Activated T-helper 9 cell treated with anti-CD3 and anti-CD28 coated beads, Interleukin-2, amount 50 U/mL, for 16 hours (primary cell): Measurements from ENCODE around the gene KAZALD1.
"Not testable (repeated sequence)": the region's sequence is repeated elsewhere in the genome, so short reads cannot be mapped to it uniquely, and the experiment has no call there.

Experiments used
- DNase-seq: peaks from one replicate; pipeline ENCODE4 v3.0.0-alpha.2; 2020; ENCODE audit warnings: low read depth

Gene KAZALD1

DNA sequence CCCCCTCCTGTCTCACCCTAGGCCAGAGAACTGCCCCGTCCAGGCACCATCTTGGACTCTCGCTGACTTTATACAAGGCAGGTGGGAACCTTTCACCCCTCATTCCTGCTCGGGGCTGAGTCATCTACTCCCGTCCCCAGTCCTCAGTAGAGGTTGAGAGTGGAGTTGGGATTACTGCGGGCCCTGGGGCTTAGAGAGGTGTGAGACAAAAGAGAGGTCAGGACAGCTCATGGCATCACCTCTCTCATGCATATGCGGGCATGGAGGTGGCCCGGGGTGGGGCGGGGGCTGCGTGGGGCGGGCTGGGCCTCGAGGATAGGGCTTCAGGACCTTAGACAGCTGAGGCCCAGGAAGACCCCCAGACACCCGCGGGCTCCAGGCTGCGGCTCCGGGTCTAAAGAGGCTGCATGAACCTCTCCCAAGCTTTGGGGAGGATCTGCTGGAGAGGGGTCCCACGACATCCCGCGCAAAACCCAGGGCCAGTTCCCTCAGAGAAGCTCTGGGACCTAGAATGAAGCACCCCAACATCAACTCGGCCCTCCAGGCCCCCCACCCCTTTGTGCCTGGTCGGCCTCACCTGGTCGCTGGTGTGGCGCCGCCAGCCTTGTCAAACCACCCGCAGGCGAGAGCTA is 31.2 kb upstream of the KAZALD1 start:
- DNase-seq, result no peak

DNA sequence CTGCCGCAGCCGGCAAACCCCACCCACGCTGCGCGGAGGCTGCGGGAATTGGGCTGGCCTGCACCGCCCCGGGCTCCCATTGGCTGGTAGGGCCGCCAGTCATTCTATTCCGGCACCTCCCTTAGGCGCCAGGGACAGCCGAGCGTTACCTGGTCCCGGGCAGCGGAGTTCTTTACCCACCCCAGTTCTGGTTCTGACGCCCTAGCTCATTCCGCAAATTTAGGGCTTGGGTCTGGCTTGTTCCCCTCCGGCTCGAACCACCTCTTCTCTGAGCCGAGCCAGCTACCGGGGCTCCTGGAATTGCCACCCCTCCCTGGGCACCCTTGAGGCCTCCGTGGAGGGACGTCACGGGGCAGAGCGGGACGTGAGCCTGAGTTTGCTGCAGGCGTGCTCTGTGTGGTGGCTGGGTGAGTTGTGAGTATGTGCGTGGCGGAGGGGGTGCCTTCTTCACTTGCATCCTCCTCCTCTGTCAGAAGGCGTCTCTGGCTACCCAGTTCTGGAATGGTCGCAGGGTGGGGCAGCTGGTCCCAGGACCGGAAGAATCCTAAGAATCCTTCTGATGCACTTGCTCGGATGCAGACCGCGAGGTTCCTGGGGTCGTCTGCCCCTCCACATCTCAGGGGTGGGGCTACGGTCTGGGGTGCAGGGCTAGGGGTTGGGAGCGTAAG is 30.5 kb upstream of the KAZALD1 start, which contains the start of the genes PDZD7 and SFXN3:
TSS of gene PDZD7 (minus strand) at position 2 of the 668 bp plus-strand sequence. CDS start 910 bp downstream, outside the sequence.
TSS of gene SFXN3 (plus strand) at position 107 of the 668 bp plus-strand sequence. CDS start 3,461 bp downstream, outside the sequence.
- peak; percentile 94 for DNase-seq

DNA sequence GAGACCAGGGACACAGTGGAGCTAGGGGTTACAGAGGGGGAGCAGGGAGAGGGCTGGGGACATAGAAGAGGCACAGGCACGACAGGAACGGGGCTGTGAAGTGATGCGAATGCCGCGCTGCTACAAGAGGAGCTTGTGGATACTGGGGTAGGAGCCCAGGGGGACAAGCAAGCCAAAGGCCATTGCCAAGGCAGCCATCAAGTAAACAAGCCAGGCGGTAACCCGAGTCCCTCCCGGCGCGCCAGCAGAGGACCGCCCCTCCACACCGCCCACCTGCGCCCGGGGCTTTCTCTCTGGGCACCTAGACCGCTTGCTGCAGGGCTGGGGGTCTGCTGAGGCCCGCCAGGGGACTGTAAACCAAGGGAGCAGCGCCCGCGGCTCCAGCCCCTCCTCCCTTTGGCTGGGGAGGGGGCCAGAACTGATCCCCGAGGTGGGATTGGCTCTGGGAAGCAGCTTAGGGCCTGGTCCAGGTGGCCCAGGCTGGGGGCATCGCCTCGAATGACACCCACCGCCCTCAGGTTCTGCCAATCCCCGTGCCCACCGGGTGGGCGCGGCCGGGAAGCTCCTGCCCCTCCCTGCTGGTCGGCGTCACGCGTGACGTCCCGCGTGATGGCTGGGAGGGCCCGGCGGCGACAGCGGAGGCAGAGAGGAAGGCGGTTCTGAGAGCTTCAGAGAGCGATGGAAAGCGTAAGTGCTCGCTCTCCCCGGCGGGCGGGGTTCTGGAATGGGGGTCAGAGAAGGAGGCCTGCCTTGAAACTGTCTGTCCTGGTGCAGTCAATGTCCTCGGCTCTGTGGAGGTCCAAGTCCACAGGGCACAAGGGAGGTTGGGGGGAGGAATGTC is 29.8 kb upstream of the KAZALD1 start:
- peak; percentile 68 for DNase-seq

DNA sequence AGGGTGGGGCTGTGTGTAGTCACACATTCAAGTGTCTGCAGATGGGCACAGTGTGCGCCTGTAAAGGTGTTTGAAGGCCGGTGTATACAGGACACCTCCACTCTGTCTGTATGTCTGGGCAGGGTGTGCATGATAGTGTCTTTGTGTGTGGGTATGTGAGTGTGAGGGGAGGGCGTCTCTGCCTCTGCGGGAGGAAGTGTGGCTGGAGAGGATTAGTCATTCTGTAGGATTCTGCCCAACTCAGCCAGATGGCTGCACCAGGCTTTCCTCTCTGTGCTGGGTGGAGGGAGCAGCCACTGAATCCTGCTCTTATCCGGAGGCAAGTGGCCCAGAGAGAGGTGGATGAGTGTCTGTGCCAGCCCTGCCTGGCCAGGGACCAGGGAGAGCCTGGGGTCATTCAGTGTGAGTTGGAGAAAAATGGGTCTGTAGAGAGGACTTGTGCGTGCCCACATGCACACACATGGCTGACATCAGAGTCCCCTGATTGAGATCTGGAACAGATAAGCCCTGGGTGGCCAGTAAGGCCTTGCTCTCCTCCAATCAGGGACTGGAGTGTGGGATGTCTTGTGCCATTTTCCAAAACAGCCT is 29.1 kb upstream of the KAZALD1 start:
- peak; percentile 43 for DNase-seq

DNA sequence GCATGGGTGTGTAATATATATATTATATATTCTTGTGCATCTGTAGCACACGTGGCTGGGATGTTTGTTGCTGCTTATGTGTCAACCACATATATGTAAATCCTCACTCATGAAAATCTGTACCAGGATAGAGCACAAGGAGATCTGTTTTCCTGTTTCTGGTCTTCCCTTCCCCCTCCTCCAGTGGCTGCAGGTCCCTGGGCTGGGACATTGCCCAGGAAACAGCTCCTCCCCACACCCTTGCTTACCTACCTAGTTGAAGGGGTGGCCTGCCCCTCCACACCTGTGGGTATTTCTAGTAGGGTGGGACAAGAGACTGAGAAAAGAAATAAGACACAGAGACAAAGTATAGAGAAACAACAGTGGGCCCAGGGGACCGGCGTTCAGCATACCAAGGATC is 28.5 kb upstream of the KAZALD1 start:
- no peak for DNase-seq

DNA sequence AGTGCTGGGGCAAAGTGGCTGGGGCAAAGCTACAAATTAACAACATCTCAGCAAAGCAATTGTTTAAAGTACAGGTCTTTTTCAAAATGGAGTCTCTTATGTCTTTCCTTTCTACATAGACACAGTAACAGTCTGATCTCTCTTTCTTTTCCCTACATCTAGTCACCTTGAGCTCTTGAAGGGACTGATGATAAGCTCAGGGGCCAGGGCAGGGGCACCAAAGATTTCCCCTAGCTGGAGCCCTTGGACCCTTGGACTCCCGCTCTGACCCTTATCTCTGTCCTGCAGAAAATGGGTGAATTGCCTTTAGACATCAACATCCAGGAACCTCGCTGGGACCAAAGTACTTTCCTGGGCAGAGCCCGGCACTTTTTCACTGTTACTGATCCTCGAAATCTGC is 27.4 kb upstream of the KAZALD1 start:
- not testable (repeated sequence) for DNase-seq

DNA sequence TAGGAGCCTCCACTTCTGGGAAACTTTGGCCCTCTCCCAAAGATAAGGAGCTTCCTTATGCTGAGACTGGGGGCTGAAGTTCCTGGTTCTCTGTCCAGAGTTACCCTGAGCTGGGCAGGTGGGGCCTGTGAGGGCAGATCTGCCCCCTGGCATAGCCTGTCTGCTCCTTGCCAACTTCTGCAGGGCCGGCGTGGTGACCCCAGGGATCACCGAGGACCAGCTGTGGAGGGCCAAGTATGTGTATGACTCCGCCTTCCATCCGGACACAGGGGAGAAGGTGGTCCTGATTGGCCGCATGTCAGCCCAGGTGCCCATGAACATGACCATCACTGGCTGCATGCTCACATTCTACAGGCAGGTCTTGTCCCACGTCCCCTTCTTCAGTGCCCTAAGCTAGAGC is 26.5 kb upstream of the KAZALD1 start:
- no peak for DNase-seq

DNA sequence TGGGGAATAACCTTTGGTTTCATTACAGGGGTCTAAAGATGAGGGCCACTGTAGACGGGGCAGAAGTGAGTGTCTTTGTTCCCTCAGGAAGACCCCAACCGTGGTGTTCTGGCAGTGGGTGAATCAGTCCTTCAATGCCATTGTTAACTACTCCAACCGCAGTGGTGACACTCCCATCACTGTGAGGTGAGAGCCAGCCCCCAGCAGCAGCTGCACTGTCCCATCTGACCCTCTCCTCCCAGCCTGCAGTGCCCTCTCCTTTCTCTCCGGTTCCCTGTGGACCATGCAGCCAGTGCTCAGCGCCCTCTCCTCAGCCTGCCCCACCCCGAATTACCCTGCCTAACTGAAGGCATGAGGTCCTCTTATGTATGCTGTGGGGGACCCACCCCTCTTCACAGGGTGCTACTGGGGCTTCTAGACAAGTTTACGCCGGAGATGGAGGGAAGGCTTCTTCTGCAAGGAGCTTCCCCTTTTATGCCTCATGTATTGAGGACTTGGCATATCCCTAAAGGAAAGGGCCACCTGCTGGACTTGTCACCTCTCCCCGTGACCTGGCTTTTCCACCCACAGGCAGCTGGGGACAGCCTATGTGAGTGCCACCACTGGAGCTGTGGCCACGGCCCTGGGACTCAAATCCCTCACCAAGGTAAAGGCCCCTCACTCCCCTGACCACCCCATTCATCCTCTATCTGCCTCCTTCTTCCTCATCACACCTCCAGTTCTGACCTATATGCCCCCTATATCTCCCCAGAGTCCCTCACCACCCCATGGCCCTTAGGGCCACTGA is 25.7 kb upstream of the KAZALD1 start:
- no peak for DNase-seq

DNA sequence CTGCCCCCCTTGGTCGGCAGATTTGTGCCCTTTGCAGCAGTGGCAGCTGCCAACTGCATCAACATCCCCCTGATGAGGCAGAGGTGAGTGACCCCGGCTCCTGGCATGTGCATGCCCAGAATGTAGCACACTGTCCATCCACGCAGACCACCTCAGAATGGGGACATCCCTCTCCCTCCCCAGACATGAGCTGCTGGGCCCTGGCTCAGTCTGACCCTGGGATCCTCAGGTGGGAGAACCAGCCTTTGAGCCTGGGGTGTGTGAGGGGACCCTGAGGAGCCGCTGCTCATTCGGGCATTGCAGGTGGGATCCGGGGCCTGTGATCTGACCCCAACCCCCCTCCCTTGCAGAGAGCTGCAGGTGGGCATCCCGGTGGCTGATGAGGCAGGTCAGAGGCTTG is 25.1 kb upstream of the KAZALD1 start:
- no peak for DNase-seq

DNA sequence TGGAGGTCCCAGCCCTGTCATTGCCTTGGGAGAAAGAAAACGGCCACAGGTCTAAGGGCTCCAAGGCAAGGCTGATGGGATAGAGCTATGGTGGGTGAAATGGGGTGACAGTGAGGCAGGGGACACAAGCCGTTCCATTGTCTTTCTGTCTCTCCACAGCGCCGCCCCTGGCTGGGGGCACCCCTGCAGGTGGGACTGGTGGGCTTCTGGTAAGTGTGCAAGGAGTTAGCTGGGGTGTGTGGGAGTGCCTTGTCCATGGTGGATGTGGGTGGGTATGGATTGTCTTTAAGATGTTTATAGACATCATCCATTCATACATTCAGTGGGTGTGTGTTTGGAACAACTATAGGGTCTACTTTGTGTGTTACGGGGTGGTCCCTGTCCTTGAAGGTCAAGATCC is 23.3 kb upstream of the KAZALD1 start:
- no peak for DNase-seq

DNA sequence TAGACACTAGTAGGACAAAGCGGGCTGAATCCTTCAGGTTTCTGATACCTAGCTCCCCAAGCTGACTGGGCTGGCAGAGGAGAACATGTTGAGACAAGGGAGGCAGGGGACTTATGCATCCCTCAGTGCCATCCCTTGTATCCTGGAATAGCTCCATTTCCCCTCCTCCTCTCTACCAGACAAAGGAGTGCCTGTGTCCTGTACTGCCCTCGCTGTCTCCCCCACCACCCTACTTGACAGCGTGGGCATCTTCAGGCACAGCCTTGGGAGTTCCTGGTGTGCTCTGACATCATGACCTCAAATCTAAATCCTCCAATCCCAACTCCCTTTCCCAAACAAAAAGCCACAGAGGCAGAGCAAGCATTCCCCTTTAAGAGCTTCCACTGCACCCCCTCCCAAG is 21.7 kb upstream of the KAZALD1 start:
- DNase-seq, result no peak

DNA sequence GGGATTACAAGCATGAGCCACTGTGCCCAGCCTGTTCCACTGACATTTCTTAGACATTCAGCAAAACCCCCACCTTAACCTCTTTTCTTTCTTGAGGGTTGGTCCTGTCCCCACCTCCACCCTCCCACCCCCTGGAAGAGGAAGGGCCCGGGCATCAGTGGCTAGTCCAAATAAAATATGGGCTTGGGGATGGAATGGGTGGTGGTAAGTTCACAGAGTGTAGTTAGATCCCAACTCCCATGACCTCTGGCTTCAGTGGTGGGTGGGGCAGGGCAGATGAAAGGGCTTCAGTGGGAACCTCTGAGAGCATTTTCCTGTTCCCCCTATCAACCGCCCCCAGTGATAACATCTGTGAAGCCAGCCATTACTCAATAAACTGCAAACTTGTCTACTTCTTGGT is 20.9 kb upstream of the KAZALD1 start:
- DNase-seq, result no peak

DNA sequence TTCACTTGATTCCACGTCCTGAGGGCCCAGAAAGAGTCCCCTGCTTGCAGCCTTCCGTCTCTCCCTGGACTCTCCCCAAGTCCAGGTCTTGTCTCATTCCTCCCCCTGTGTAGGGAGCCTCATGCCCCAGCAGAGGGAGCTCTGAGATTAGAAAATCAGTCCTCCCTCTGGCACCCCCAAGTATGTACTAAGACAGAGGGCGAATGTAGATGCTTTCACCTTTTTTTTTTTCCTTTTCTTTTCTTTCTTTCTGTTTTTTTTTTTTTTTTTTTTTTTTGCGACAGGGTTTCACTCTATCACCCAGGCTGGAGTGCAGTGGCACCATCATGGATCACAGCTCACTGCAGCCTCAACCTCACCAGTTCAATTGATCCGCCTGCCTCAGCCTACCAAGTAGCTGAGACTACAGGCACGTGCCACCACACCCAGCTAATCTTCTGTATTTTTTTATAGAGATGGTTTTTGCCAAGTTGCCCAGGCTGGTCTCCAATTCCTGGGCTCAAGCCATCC is 20.5 kb upstream of the KAZALD1 start:
- DNase-seq, result peak; percentile 52

DNA sequence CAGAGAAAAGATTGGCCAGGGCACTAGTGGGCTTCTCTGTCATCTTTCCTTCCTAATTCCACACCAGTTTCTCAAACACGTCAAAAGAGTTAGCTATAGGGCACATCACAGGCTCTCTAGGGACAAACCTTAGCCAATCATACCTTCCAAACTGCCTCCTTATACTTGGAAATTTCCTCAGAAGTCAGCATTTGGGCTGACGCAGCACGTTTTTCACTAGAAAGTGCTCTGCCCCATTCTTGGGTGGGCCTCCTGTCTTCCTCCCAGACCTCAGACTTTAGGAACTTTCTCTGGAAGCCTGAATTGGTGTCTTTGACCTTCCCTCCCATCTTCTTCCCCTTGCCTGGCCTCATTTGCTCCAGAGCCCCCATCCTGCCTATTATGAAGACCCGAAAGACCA is 19.7 kb upstream of the KAZALD1 start:
- no peak for DNase-seq

DNA sequence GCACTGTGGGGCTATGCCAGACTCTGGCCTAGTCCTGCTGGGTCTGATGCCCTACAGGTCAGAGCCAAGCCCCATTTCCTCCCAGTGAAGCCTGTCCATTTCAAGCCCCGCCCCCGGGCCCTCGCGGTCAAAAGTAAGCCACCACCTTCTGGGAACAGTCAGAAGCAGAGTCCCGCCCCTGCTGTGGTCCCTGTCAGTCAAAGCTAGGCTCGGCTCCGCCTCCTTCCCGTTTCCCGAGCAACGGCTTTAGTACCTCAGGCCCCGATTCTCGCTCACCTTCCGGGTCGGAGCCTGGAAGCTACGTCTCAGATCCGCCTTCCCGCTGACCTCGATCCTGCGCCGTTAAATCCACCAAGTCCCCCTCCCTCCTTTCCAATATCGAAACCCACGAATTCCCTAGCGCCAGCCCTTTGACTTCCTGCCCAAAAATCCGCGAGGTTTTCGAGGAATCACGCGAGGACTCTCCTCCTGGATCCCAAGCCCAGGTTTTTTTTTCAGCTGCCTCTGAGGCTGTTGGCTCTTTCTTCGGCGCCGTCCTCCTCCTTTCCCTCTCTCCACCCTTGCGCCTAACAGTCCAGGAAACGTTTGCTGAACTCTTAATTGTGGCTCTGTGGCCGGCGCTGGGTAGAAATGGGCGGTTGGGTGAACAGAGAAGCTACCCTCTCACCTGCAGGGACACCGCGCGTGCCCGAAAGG is 19.0 kb upstream of the KAZALD1 start:
- DNase-seq, result peak; percentile 79

DNA sequence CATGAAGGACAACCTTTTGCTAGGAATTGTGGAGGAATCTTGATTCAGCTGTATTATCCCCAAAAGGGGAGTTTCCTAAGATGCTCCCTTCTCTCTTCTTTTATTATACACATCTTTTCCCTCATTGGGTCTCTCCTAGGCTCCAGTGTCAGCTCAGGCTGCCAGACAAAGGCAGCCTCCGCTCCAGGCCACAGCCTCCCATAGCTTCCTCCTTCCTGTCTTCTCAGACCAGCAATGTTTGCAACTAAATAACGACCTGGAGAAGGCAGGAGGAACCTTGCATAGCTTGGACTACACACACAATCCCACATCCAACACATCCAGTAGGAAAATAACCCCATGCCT is 18.5 kb upstream of the KAZALD1 start:
- no peak for DNase-seq

DNA sequence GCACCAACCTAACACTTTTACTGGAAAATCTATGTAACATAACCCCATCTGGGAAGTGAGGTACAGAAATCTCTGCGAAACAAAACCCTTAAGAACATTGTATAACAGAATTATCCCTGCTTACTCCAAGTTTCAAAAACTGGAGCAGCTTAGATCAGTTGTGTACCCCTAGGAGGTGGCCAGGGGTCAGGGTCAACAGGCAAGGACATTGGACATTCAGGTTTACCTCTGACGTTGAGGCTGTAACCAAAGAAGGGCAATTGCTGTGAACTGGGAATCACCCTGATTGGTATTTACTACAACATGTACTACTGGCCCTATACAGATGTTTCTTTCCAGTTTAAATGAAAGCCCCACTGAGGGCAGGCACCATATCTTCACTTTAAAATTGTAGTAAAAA is 17.7 kb upstream of the KAZALD1 start:
- no peak for DNase-seq

DNA sequence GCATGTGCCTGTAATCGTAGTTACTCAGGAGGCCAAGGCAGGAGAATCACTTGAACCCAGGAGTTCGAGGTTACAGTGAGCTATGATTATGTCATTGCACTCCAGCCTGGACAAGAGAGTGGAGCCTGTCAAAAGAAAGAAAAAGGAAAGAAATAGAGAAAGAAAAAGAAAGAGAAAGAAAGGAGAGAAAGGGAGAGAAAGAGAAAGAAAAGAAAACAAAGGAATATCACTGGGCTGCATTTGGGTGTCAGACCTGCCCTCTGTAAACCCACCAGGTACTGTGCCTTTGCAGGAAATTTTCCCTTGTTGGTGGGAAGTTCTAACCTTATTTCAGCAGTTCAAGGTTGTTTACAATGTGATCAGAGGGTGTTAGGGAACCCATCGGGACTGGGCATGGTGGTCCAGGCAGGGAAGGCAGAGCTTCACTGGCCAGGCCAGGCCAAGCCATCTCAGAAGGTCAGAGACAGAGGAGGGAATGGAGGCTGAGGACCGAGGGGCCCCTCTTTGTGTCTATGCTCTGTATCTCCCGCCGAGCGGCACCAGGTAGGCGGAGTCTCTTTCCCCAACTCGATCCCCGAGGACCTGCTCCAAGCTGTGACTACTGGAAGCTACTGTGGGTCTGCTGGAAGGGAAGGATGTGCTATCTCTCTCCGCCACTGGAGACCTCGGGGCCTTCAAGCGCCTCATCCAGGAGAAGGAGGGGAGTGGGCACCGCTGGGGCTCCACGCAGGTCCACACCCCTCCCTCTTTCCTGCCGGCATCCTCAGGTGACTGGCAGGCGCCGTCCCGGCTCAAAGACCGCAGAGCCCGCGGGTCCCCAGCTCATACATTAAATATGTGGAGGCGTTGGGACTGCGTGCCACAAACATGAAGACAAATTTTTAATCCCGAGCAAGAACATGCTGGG is 15.2 kb upstream of the KAZALD1 start:
- DNase-seq, result no peak

DNA sequence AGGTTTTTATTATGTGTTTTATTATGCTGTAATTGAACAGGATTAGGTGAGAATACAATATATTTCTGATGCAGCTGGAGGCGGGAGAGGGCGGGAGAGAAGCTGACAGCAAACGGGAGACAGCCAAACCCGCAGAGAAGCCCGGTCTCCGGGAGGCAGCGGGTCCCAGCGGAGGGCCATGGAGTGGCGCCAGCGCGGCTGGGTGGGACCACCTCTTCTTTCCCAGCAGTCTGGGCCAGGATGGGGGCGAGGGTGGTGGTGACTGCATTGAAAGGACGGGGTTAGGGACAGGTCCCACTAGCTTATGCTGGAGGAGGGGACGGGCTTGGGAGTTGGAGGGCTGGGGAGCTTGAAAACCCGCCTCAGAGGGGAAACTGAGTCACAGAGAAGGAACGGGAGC is 14.5 kb upstream of the KAZALD1 start:
- DNase-seq, result no peak
